Myocyte (in vitro differentiated cells): Measurements from ENCODE around the gene HIBADH. TPM values are rescaled to one million over a fixed set of nuclear protein-coding genes. Genes with fewer than 3 reads are reported as not detected.
"Not testable (repeated sequence)": the region's sequence is repeated elsewhere in the genome, so short reads cannot be mapped to it uniquely, and the experiment has no call there.

Experiments used
- DNase-seq: peaks from one replicate; pipeline ENCODE4 v3.0.0-alpha.2; 2012; ENCODE audit warnings: low read depth
- total RNA-seq: library from RNA; depleted of rRNA; stranded (reverse); fragments of >200 nt; gene quantifications from 2 replicates; pipeline ENCODE4 v1.2.3, GENCODE V29; 2014

Gene HIBADH
- total RNA-seq, 1 donor from 2014 or later, result 90.2 TPM

DNA sequence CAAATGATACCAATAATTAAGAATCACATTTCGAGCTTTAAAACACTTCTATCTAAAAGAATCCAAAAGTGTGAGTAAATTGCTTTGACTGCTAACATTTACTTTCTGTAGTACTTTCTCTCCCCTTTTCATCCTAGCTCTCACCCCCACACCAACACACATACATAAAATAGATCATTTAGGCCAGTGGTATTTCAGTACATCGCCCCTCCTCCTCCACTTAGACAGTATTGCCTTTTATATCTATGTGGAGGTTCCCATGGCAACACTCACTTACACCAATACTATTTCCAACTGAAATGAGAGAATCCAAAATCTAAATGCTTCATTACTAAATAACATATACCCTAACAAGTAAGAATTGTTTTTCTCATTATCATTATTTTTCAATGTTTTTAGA is 58.9 kb downstream of the HIBADH start:
- no peak for DNase-seq

DNA sequence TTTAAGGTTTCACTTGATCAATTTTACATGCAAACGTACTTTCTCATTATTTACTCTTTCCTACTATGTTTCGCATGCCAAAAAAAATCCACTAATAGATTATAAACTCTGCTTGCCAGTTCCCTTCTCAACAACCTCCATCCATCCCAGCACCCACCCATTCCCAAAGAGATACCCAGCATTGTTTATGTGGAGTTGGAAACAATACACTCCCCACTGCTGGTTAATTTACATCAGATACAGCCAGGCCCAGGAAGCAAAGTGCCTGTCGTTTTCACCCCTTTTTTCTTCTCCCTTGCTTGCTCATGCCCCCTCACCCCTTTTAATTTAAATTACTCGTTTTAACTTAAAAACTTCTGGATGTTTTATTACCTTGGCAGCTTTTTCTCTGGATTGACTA is 59.9 kb downstream of the HIBADH start:
- no peak for DNase-seq

DNA sequence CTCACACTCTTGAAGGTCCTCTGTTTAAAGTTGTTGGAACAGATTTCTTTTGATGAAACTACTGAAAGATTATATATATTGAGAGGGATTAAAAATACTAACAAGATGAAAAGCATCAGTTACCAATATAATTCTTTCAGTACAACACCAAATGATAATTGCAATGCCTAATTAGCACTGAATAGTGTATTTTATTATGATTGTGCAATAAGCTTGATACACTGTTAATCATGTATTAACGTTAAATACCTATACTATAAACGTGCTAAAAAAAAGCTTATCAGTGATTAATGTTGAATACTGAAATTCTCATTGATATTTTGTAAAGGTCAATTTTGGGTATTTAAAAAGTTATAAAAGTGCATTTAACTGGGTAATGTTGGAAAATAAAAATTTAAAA is 61.5 kb downstream of the HIBADH start:
- no peak for DNase-seq

DNA sequence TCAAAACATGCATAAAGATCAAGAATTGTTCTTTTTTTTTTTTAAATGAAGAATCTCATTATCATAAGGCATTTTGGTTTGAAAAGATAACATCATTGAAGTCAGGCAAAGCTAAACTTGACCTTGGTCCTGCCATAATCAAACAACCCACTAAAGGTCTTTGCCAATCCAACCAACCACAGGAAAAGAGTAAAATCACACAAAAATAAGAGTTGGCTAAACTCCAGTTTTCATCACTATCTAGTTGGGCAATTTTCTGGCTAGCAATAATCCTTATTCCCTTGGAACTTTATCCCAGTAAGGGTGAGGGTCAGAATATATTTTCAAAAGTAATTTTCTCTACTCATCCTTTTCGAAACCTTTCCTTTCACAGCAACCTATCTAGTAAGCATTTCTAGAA is 62.4 kb downstream of the HIBADH start:
- peak; percentile 18 for DNase-seq

DNA sequence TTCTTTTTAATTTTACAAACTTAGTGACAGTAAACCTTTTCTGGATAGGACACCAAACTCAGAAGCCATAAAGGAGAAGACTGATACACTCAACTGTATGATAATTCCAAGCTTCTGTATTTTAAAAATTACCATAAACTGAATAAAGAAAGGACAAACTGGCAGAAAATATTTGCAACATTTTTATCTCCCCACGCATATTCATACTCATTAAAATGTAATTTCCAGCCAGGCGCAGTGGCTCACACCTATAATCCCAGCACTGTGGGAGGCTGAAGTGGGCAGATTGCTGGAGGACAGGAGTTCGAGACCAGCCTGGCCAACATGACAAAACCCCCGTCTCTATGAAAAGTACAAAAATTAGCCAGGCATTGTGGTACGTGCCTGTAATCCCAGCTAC is 67.7 kb downstream of the HIBADH start:
- DNase-seq, result no peak

DNA sequence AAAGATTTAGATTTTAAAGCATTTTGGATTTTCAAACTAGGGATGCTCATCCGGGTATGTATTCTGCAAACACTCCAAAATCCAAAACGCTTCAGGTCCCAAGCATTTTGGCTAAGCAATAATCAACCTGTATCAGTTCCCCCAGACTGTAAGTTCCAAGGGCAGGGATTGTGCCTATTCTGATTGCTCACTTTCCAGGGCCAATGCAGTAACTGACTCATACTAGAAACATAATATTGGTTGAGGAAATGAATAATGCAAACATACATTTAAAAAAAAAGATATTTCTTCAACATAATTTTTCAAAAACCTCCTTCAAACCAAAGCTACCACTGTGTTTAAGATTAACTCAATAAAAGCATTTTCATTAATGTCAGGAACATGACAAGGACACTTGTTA is 69.5 kb downstream of the HIBADH start:
- no peak for DNase-seq

DNA sequence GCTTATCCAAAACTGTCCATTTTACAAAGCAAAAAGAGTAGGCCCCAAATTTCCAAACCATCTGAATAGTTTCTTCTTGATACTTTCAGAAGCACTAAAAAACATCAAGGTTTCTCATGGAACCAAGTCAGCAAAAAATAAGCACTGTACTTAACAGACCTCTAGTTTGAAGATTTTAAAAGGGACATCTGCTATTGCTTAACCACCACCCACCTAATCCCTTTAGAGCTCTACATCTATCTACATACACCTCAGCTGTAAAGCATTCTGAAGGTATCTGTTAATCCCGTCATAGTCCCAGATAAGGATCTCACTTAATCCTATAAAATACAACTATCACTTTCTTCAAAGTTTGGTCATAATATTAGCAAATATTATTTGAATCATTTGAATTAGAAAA is 72.3 kb downstream of the HIBADH start:
- no peak for DNase-seq

DNA sequence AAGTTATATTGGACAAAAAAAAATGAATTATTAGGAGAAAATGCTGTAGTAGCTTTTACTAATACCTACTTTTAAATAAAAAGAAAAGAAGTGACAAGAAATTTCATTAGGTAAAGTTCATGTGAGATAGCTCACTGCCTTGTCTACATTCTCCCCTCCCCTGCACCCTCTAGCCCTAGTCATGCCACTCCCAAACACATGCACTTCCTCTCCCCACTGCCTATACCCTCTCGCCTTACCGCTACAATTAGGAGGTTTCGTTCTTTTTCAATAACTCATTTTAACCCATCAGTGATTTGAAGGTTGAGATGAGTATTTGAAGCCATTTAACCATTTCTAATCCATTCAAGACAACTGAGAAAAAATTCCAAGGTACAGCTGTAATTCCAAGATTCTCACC is 75.3 kb downstream of the HIBADH start:
- DNase-seq, result no peak

DNA sequence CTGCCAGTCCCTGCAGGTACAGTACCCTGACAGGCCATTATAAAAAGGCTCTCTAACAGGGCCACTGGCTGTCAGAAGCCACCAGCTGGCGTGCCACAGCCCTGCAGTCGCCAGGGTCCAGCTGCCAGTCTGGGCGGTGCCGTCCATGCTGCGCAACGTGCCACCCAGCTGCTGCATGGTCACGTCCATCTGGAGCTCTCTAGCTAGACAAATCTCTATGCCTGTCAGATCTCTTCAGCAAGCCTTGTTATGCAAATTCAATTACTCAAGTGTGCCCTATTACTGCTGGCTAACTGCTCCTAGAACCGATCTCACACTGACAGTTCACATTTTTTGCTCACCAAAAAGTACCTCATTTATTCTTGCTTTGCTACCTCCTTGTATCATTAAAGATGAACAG is 75.9 kb downstream of the HIBADH start:
- DNase-seq, result peak; percentile 89

DNA sequence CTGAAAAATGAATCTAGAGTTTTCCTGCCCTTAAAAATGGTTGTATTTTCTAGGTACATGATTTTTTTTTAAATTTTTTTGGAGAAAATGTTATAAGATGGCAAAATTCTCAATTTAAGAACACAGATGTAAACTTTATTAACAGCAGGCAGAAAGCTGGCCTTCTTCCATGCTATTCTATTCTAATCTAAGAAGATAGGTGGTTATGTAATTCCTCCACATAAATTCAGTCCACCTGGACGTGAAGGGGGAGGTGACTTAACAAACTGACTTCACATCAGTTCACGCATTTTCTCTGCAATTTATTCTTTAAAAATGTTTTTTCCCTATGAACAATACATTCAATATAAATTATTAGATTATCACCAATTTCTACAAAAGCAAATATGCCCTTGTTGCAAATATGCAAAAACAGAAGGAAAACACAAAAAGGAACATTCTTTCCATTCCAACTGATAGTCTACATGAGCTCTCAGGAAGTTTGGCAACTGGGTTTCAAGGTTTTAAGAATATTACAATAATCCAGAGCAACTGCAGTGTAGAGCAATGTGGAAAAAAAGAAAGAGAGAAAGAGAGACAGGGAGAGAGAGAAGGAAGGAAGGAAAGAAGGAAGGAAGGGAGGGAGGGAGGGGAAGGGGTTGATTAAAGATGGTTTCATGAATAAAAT is 76.8 kb downstream of the HIBADH start:
- DNase-seq, result no peak

DNA sequence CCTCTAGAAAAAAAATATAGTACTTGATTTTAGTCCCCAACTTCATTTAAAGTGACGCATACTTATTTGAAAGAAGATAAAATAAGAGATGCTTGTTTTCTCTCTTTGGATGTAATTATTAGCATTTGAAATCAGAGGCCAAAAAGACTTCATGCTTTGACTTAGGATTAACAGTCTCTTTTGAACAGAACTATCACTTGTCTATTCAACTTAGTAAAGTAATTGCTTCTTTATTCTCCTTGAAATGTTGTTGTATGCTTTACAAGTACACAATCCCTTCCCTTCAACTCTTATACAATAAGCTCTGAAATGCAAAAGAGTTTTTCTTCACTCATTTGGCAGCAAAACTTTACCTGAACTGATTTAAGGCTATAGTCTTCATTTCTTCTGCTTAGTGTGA is 80.8 kb downstream of the HIBADH start:
- no peak for DNase-seq

DNA sequence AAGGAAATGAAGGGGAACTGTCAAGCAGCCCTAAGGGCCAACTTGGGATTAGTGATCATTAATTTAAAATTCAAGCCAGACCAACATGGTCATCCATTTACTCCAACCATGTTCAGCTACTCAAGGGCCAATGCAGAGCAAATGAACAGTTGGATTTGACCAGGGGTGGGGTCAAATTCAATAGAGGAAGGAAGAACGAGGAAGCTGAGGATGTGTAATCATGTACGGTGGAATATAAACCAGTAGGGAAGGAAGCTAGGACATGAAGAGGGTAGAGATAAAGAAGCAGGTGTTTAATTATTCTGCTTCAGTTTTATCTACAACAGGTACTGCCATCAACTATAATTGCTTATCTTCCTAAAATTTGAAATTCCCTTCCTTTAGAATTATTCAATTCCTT is 81.6 kb downstream of the HIBADH start:
- no peak for DNase-seq

DNA sequence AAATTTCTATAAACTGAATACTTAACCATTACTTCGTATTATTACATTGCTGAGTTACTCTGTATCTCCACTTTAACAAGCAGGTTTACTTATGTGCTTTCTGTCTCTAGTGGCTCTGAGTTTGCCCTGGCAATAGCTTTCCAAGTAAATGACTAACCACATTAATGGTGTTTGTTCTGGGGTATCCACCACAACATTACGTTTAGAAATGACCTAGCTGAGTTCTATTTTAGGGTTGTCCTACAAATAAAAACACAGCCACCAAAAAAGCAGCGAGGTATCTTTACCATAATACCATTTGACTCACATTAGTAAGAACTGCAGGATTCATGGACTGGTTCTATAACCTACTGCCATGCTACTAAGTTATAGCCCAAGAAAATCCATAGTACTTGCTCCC is 83.1 kb downstream of the HIBADH start:
- DNase-seq, result peak; percentile 54

DNA sequence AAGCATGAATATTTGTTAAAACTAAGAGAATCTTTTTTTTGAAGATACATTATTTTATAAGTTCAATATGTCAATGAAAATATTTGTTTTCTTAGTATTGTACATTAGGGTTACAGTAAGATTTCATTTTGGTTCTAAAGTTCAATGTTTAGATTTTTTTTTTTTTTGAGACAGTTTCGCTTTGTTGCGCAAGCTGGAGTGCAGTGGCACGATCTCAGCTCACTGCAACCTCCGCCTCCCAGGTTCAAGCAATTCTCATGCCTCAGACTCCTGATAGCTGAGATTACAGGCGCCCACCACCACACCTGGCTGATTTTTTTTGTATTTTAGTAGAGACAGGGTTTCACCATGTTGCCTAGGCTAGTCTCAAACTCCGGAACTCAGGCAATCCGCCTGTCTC is 84.5 kb downstream of the HIBADH start:
- DNase-seq, result not testable (repeated sequence)

DNA sequence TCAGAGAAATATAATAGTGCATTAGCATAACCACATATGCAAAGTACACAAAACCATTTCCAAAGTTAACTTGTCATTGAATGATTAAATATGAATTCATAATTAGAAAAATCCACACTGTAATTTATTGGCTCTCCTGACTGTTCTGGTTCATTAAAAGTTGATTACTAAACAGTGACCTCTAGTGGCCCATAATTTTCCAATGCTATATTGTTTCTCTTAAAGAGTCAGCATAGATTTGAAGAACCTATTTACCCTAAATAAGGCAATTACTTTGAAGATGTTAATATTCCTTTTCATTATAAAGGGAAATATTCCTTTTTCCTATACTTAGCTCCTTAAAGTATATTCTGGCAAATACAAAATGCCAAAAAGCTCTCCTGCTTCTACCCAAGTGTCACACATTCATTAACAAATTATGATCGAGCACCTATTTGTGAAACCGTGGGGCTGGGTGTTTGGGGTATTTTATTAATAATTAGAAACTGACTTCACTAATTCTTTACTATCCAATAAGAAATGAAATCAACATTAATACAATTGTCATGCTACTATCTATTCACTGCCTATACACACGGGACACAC is 86.2 kb downstream of the HIBADH start:
- peak; percentile 71 for DNase-seq

DNA sequence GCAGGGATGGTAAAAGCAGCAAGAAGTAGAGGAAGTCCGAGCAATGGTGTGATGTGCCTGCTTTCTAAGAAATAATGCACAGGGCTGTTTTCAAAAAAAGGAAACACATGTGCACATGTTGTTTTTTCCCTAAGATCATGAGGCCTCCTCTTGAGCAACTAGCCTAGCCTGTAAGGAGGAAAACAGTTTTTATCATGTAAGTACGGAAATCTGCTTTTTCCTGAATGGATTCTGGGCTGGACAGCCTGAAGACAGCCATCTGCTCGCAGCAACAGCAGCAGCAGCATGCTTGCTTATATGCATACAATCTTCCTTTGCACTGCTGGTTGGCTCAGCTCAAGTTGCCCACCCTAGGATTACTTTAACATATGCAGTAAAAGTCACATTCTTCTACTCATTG is 87.1 kb downstream of the HIBADH start:
- DNase-seq, result no peak

DNA sequence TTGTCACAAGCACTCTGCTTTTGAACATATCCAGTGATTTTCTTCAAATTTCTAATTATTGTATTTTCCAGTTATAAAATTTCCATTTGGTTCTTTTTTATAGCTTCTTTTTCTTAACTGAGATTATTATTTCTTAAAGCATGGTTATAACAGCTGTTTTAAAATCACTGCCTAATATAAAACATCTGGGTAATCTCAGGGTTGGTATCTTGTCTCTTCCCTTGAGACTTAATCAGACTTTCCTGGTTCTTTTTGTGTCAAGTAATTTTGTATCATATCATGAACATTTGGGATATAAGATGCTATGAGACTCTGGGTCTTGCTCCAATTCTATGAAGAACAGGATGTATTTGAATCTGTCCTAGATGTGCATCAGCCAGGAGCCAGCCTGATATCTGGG is 93.6 kb downstream of the HIBADH start:
- no peak for DNase-seq

DNA sequence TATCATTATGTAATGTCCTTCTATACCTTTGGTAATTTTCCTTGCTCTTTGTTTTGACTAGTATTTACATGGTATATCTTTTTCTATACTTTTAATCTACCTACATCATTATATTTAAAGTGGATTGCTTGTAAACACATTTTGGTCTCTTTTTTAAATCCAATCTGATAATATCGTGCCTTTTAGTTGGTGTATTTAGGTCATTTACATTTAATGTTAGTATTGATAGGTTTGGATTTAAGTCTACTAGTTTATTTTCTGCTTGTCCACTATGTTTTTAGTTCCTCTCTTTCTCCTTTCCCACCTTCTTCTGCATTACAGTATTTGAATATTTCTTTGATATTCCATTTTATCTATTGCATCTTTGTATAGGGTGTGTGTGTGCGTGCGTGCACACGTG is 95.4 kb downstream of the HIBADH start:
- DNase-seq, result no peak

DNA sequence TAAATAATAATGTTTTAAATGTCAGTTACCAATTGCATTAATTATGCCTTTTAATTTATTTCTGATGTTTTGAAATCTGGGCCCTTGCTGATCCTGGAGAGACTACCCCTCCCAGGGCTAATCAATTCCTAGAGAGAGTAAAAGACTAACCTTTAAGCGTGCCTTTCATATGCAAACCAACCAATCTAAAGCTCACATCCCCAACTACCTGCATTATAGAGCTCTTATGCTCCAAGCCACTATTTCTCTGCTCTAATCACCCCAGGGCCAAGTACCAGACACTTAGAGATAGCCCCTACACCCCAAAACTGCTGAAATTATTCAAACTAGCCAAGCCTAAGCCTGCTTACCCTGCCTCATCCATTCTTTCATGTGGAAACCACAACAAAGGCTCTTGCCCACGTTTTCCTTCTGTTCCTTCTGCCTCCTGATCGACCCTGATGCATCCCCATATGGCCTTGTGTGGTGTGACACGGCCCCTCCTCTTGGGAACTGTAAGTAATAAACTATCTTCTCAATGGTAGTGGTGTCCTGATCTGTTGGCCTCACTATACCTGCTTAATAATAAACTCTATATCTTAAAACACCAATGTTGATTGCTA is 97.7 kb downstream of the HIBADH start:
- DNase-seq, result no peak

DNA sequence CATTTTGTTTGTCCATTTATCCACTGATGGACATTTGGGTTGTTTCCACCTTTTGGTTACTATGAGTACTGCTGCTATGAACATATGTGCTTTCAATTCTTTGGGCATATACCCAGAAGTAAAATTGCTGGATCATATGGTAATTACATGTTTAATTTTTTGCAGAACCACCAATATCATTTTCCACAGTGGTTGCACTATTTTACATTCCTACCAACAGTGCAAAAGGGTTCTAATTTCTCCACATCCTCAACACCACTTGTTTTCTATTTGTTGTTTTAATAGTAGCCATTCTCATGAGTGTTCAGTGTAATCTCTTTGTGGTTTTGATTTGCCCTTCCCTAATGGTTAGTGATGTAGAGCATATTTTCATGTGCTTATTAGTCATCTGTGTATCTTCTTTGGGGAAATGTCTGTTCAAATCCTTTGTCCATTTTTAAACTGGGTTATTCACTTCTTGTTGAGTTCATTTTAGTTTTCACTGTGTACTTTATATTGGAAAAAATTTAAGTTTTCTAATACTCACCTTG is 101.9 kb downstream of the HIBADH start:
- peak; percentile 86 for DNase-seq

DNA sequence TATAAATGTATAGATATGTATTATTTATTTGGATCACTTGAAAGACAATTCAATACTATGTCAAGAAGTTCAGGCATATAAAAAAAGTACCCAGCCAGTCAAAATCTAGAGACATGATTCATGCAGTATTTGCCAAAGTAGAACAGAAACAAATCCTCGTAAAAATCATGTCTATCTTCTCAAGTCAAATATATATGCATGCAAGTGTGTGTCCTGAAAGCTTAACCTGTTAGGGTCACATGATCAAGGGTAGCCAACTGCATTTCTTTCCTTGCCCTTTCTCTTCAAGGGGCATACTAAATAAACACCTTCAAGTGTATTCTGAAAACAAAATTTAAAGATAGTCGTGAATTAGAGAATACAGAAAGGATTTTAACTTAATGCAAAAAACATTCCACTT is 107.0 kb downstream of the HIBADH start:
- no peak for DNase-seq

DNA sequence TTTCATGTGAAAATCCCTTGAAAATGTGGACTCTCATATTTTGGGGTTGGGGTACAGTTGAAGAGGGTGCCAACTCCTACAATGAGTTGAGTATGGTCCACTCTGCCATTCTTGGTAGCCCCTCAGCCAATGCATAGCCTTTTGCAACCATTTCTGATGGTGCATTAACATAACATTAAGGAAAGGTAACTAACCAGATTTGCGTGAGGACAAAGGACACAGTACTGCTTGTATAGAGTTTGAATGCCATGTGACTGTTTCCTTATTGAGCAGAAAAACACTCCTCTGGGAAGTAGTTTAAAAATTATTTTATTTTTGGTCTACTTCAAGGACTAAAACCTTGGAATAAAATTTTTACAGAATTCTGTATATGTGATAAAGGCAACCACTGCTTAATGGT is 107.9 kb downstream of the HIBADH start:
- no peak for DNase-seq

DNA sequence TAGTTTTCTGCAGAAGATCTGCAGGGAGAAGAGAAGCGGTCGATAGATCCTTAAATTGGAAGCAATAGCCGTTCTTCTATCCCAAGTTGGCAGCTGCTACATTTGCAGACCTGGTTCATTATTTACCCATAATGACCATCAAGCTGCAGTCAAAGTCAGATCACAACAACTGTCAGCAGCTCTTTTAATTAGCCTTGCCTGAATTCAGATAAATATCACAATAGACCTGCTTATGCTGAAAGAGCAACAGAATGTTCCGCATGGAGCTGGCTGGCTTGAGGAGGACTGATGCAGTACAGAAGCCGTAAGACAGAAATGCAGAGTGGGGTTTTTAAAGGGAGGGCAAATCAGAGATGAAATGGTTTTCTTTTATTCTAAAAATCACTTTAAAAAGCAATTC is 109.4 kb downstream of the HIBADH start:
- DNase-seq, result no peak
